Stimulated activated CD8-positive, alpha-beta memory T cell treated with anti-CD3 and anti-CD28 coated beads, Interleukin-2, amount 100 ng/mL, for 48 hours (primary cell): ENCODE data around the gene QSOX2.

Experiments
- DNase-seq, 2 donors: peaks; one replicate each; pipeline ENCODE4 v3.0.0-alpha.2; 2020; ENCODE audit warnings: low read depth in 2 of 2

QSOX2 gene

DNA sequence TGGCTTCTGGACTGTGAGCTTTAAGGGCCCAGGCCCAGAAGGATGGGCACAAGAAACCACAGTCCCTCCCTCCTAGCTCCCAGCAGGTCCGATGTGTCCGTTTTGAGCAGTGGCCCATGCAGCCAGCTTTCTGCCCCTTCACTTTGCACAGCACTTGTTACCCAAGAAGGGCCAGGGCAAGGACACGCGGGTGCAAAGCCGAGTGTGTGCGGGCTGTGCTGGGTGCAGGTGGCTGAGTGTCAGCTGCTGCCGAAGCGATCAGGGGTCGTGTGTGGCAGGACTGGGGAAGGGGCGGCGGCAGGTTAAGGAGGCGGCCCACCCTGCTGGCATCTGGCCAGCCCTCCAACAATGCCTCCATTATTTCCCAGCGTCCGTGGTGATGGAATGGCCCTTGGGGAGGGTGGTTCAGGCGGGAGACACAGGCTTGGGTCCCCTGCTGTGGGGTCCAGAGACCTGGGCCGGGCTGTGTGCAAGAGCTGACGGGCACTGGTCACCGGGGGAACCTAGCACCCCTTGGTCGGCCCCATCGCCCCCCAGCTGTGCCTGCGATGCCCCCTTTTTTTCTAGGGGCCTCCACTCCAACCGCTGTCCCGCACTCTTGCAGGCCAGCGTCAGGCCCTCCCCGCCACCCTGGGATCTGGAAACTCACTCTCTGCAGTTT lies 41.3 kb downstream of the QSOX2 start:
- DNase-seq: no peak

DNA sequence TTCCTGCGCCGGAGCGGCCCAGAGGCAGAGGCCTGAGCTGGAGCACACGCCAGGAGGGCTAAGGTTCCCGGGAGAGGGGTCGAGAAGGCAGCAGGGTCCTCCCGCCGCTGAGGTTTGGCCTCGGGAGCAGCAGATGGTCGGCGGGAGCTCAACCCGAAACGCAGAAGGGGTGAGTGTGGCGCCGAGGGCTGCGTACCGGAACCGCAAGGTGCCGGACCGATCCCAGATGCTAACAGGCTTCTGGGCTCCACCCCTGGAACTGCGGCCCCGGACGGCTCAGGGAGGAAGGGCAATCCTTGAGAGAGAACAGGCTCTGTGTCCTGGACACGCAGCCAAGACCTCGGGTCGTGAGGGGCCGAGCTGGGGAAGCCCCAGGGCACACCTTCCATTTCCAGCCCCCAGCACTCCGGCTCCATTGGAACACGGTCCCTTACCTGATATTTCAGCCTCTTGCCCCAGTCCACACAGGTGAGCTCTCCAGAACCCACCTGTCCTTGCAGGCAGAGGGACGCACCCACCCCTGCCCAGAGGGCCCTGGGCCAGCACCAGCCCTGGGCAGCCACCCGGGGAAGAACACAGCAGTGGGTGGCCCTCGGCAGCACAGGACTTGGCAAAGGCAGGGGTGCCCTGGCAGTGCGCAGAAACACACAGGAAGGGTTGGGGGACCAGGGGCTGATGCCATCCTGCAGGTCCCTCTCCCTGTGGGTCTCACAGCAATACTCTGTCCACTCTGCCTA lies 42.0 kb downstream of the QSOX2 start:
- DNase-seq: no peak

DNA sequence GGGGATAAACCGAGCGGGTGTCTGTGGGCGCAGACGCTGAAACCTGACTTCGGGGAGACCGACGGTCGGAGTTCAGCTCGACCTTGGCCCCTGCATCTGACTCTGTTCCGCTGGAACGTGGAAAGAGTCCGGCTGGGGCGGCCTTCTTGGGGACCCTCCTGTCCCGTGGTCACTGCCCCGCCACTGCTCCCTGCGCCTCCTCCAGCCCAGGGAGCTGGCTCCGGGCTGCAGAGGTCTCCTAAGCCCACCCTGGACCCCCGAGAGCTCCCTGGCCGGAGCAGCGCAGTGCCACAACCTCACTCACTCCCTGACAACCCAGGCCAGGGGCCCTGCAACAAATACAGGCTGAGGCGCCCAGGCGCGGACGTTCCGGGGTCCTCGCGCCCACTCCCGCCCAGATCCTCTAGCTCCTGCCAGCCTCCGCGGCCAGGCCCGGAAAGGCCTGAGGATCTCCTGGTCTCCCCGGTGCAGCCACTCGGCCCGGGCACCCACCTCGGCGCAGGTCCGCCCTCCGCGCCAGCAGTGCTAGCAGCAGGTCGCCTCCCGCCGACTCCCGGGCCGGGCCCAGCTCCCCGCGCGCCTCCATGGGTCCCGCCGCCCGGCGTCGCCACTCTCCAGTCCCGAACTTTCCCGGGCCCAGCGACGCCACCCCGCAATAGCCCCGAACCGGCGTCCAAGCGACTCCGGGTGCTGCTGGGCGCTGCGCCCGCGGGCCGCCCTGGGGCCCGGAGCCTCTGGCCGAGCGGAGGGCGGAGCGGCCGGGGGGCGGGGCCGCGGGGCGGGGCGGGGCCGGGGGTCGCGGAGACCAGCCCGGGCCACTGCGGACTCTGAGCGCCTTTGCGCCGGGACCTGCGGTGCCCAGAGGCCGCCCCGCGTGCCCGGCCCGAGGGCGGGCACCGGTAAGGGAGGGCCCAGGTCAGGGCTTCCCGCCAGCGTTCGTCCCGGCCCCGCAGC lies 42.9 kb downstream of the QSOX2 start:
- DNase-seq: no peak

DNA sequence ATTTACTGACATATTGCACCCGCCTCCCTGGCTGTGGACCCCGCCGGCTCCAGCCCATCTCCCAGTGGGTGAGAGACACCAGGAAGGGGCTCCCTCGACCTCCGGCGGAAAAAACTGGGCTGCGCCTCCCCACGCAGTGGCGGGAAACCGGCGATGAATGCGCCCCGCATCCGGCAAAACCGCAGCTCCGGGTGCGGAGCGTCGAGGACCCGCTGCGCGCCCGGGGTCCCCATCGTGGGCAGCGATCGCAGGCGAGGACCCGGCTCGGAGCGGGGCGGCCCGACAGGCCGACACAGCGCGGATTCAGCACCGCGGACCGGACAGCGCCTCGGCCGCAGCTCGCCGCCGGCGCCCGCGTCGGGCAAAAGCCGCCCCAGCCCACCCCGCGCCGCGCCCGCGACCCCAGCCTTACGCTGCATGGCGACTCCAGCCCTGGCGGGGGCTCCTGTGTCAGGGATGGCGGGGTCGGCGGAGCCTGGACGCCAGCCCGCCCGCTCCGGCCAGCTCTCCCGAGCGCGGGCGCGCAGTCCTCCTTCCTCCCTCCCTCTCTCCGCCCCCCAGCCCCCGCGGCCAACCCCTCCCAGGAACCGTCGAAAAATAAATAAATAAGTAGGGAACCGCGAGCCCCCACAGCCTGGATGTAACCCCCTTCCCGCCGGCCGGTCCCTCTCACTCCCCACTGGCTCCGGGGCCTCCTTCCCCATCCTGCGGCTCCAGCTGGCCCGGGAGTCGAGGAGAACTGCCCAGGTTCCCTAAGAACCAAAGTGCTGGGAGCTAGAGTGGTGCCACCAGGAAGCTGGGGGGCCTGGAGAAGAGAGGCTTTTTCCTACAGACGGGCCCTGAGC lies 43.8 kb downstream of the QSOX2 start:
- no peak for DNase-seq

DNA sequence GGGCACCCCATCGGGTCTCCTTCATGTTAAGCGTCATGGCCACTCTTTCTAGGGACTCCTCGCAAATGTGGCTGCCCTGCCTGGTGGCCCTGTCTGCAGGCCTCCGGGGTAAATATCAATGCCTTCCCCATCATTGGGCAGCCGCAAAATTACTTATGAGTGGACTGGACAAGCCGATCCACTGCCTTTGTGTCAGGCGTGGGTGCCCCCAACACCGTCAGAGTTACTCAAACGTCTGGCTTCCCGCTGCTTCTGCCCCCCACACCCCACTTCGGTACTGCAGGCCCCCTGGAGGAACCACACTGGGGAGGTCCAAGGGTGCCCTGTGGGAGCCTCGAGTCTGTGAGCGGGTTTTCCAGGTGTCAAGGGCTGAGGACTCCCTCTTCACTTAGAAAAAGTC lies 44.4 kb downstream of the QSOX2 start:
- DNase-seq: no peak

DNA sequence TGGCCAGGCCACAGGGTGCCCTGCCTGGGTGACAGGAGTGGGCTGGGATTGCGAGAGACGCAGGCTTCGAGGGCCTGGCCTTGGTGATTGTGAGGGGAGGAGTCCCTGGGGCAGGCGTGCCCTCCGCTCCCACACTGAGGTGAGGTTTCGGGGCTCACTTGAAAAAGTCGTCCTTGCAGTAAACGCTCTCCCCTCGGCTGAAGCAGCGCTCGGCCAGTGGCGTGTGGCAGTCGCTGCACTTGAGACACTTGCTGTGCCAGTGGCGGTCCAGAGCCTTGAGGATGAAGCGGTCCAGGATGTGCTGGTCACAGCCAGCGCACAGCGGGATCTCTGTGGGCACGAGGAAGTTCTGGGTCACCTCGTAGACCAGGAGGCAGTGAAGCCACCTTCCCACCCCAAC lies 45.2 kb downstream of the QSOX2 start:
- no peak for DNase-seq

DNA sequence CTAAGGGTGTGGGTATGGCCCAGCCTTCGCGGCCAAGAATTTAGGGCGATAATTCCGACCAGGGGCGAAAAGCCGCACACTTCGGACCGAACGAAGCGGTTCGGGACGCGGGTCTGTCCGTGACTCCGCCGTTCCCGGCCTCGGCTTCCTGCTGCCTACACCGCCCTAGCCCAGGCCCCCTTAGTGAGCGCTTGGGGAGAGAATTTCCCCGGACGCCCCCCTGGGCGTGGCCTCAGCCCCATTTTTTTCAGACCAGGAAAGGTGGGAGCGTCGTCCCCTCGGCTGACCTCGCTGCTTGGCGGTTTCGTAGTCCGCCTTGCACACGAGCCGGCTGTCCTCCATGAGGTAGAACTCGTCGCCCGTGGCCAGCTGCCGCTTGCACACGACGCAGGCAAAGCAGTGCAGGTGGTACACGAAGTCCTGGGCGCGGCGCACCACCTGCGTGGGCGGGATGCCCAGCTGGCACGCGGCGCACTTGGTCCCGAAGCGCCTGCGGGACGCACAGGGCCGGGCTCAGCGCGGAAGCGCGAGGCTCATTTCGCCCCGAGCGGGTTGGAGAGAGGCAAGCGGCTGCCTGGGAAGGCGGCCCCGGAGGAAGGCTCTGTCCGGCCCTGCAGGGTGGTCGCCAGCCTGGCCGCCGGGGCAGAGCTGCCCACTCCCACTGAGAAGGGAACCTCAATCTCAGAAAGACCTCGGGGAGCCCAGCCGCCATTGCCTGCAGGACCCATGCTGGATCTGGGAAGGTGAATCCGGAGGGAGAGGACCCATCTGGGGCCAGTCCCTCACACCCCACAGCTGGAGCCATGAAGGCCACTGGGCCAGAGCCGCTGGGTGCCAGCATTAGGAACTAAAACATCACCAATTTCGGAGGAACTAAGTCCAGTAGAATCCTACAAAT lies 46.0 kb downstream of the QSOX2 start:
- no peak for DNase-seq

DNA sequence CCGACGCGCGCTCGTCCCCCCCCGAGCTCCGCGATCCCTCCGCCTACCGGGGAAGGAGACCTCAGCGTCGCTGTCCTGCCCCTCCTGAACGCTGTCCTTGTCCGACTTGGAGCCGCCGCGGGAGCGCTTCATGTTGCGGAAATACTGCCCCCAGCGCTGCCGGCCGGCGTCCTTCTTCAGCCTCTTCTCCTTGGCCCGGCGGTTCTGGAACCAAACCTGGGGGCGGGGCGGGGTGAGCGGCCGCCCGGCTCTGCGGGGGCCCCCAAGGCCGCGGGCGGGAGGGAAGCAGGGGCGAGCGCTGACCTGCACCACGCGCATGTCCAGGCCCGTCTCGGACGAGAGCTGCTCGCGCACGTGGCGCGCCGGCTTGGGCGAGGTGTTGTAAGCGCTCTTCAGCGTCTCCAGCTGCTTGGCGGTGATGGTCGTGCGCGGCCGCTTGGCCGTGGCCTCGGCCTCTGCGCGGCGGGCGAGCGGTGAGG lies 47.0 kb downstream of the QSOX2 start:
- DNase-seq: no peak

DNA sequence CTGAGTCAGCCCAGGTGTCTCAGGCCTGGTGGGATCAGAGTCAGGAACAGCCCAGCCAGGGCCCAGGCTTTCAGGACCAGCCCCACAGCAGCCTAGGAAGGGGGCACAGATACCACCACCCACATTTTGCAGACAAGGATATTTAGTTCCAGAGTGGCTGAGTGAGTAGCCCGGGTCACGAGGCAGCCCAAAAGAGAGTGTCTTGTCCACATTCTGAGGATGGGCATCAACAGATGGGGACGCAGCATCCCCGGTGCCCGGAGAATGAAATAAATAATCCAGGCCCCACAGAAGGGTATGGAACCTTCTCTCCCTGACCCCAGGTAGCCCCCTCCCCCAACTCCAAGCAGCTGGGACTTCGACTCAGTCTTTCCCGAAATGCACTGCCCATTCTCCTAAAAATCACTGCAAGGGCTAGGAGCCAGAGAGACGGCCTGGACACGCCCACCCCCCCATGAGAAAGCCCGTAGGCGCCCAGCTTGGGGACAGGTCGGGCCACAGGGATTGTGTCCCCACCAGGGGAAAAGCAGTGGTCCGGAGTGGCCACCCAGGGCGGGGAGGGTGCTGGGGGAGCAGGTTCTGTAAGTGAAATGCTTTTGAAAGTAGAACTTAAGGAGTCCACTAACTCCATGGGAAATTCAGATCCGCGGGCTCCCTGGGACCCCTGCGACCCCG lies 47.5 kb downstream of the QSOX2 start:
- no peak for DNase-seq

DNA sequence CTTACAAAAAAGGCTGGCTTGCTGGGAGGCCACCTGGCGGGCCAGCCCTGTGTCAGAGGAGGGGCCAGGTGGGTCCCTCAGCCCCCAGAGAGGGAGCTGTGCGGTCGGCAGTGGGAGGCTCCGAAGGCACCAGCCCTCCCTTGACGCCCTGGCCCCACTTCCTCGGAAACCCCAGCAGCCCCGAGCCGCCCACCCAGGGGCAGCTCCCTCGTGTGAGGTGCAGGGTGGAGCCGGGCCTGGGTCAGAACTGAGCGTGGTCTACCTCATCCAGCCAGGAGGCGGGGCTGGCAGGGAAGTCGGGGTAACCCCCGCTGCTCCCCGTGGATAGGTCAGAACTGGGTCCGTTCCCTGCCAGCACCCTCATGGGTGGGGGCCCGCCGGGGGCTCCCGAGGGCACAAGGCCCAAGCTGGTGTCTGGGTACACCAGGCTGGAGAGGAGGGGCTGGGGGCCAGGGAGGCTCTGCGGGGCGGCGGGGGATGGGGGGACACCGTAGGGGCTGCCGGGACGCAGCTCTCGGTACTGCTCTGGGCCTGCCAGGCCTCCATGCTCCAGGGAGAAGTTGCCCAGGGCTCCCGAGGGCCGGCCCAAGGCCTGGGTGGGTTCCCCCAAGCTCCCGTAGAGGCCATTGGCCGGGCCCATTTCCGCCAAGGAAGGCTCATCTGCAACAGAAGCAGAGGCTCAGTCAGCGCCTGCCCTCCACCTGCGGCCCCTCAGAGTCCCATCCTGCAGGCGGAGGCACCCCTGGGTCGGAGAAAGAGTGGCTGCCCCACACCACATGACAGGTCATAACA lies 48.3 kb downstream of the QSOX2 start:
- no peak for DNase-seq

DNA sequence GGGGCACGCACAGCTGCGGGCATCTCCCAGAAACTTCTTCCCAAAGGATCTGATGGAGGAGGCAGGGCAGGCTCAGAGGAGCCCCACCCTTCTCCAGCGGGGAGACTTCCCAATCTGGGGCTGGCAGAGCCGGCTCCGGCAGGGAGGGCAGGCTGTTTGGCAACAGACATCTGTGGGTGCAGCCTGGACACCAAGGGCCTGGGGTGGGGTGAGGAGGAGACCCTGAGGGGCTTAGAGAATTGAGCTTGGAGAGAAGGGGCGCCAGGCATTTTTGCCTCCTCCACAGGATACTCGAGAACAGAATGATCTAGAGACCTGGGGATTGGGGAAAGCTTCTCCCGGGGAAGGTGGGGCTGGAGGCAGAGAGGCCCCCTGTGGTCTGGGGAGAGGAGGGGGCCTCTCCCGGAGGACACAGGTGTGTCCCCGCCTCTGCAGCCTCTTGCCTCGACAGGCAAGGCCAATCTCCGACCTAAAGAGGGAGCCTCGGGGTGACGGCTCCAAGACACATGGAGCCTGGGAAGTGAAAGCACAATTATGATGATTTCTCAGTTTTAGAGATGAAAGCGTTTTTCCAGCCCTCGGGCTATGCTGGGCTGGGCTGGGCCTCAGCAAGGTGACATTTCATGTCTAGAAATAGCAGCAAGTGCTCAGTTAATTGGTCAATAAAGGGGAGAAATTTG lies 49.1 kb downstream of the QSOX2 start:
- no peak for DNase-seq

DNA sequence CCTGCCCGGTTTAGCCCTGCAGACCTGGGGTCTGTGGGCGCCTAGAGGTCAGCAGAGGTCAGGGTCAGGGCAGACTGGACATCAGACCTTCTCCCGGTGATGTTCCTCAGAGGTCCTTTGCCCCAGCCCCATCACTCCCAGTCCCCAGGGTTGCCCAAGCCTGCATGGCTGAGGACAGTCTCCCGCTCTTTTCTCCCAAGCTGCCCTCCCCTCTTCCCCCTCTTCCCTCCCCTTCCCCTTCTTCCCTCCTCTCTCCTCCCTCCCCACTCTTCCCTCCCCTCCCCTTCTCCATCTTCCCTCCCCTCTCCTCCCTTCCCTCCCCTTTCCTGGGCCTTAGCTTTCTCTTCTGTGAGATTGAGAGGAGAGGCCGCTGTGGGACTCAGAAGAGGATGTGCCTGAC lies 51.1 kb downstream of the QSOX2 start:
- DNase-seq: no peak

DNA sequence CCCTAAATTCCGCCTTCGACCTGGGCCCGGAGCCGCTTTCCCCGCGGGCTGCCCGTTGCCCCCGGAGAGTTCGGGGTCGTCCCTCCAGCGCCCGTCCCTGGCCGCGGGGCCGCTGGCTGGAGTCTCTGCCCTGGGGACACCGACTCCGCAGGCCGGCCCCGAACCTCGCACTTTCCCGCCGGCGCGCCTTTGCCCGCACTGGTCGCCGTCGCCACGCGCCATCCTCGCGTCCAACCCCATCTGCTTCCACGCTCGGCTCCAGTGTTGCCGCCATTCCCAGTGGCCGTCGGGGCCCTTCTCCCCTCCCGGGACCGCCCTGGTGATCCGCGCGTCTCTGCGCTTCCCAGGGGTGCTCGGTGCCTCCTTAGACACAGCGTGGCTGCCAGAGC lies 51.7 kb downstream of the QSOX2 start:
- DNase-seq: no peak

DNA sequence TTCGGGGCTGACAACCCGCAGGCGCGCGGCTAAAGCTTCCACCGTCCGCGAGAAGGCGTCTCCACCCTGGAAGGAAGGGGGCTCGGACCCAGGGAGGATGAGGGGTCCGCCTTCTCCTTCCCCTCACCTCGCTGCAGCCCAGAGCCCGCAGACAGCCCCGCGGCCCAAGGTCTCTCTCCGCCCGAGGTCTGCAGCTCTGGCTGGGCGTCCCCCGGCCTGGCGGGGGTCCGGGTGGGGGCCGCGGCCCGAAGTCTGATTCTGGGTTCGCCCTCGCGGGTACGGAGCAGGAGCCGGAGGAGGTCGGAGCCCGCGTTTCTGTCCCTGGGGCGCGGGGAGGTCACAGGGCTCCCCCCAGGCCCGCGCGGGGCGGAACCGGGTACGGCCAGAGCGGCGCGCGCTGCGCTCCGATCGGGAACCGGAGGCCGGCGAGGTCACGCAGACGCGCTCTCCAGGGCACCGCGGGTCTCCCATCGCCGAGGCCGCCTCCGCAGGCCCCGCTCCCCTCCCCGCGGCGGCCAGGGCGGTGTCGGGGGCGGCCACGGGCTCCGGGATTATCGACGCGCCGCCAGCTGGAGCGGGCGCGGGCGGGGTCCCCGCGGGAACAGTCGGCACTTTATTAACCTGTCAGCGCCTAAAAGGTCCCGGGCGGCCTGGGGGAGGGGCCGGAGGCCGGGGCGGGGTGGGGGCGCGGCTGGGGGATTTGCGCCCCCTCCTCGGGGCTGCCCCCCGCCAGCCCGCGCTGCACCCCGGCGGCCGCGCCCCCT lies 52.3 kb downstream of the QSOX2 start:
- DNase-seq: no peak

DNA sequence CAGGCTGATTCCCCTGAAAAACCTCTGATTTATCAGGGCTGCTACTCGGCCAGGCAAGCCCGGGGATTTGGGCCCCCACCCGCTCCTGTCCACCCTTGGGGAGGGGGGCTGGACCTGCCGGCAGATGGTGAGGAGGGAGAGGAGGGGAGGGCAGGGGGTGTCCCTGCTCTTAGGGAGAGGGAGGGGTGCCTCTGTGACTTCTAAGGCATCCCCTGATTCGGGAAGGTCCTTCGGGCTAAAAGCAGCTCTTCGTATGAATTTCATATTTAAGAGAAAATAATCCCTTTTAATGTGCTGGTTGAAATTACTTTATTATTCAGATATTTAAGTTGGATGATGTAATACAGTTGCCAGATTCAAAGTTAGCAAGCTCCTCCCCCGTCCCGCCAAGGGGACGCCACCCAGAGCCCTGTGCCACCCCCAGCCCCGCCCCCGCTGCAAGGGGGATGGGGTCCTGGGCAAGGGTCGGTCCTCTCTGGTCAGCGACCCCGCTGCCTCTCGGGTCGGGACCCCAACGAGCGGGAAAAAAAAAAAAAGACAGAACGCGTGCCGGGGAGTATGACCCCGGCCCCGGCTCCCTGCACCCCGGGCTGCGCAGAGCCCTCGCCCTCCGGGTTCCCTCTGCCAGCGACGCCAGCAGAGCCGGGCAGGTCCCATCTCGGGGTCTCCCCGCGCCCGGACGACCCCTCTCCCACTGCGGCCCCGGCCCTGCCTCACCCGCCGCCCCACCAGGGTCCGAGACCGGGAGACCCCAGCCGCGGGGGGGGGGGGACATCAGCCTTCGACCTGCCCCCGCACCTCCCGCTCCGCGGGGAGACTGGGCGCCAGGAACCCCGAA lies 53.1 kb downstream of the QSOX2 start:
- DNase-seq: no peak

DNA sequence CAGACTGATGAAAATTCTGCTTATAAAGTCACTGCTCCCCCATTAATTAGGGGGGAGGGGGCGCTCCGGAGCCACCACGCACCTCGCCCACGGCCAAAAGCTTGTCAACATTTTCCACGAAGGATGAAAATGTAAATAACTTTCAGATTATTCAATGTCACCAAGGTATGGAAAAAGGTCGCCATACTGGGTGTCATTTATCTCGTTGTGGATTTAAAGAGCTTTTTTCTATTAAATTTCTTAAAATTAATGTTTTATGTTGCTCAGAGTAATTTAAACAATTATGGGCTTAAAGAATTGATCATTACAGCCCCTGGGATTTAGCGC lies 53.7 kb downstream of the QSOX2 start:
- DNase-seq: no peak
